Dermis lymphatic vessel endothelial cell (primary cell): ENCODE data around the gene BTNL2. TPM values are rescaled to one million over a fixed set of nuclear protein-coding genes. Genes with fewer than 3 reads are reported as not detected.

ENCODE experiments used
- total RNA-seq: library from RNA; depleted of rRNA; stranded (reverse); fragments of >200 nt; gene quantifications from 2 replicates; pipeline ENCODE4 v1.2.1, GENCODE V29; 2014

The BTNL2 gene
- total RNA-seq, result not detected in 2 replicates

GRCh38 chr6:32406857-32407256, at the start of gene BTNL2:
Gene BTNL2, minus strand, starts transcription at chr6:32407181. Its CDS starts 58 bp downstream, at chr6:32407123.

GRCh38 chr6:32439602-32440214, 32.7 kb upstream of the BTNL2 start, which contains the start of gene HLA-DRA:
Gene HLA-DRA, plus strand, starts transcription at chr6:32439887. Its CDS starts 64 bp downstream, at chr6:32439951.

GRCh38 chr6:32371803-32372202, 35.2 kb downstream of the BTNL2 start, which contains the start of gene TSBP1:
Gene TSBP1, minus strand, starts transcription at chr6:32371903. Its CDS starts 197 bp downstream, at chr6:32371706.

Other genes starting within 250 kb of the BTNL2 start
- gene EGFL8, start 242.6 kb downstream of the BTNL2 start, total RNA-seq, result 1.3 and 2.8 TPM in 2 replicates
- gene AGPAT1, start 231.1 kb downstream of the BTNL2 start, total RNA-seq, result 7.9 and 8.1 TPM in 2 replicates
- gene RNF5, start 228.8 kb downstream of the BTNL2 start, total RNA-seq, result 46.2 and 61.2 TPM in 2 replicates
- gene AGER, start 222.9 kb downstream of the BTNL2 start, total RNA-seq, result 0.60 and 0.65 TPM in 2 replicates
- gene PBX2, start 217.0 kb downstream of the BTNL2 start, total RNA-seq, result 40.7 and 42.5 TPM in 2 replicates
- gene GPSM3, start 214.5 kb downstream of the BTNL2 start, total RNA-seq, result 5.9 and 7.5 TPM in 2 replicates
- 10.6 and 18.9 TPM in 2 replicates for gene NOTCH4, start 183.1 kb downstream of the BTNL2 start, total RNA-seq
- gene TSBP1, start 35.3 kb downstream of the BTNL2 start, total RNA-seq, result not detected in 2 replicates
- 0.11 TPM in 1 of 2 replicates, not detected in the other for gene HLA-DRA, start 32.7 kb upstream of the BTNL2 start, total RNA-seq
- gene HLA-DRB5, start 123.1 kb upstream of the BTNL2 start, total RNA-seq, result not detected in 2 replicates
- not detected in 2 replicates for gene HLA-DRB1, start 182.7 kb upstream of the BTNL2 start, total RNA-seq
- gene HLA-DQA1, start 230.2 kb upstream of the BTNL2 start, total RNA-seq, result not detected in 2 replicates